Activated CD8-positive, alpha-beta memory T cell treated with anti-CD3 and anti-CD28 coated beads for 1 hour (primary cell): ENCODE data around the gene RDH16.

Experiments used
- DNase-seq, 2 donors: peaks; one replicate each; pipeline ENCODE4 v3.0.0-alpha.2; 2020; ENCODE audit warnings: low read depth in 1 of 2; ENCODE audit errors: extremely low read depth in 1 of 2

RDH16 gene, protein sequence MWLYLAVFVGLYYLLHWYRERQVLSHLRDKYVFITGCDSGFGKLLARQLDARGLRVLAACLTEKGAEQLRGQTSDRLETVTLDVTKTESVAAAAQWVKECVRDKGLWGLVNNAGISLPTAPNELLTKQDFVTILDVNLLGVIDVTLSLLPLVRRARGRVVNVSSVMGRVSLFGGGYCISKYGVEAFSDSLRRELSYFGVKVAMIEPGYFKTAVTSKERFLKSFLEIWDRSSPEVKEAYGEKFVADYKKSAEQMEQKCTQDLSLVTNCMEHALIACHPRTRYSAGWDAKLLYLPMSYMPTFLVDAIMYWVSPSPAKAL

GRCh38 chr12:56957229-56958052 lies at the start of gene RDH16:
TSS of gene RDH16 (minus strand) at chr12:56957608. CDS start at chr12:56957462, 146 bp downstream.
- no peak for DNase-seq

DNA sequence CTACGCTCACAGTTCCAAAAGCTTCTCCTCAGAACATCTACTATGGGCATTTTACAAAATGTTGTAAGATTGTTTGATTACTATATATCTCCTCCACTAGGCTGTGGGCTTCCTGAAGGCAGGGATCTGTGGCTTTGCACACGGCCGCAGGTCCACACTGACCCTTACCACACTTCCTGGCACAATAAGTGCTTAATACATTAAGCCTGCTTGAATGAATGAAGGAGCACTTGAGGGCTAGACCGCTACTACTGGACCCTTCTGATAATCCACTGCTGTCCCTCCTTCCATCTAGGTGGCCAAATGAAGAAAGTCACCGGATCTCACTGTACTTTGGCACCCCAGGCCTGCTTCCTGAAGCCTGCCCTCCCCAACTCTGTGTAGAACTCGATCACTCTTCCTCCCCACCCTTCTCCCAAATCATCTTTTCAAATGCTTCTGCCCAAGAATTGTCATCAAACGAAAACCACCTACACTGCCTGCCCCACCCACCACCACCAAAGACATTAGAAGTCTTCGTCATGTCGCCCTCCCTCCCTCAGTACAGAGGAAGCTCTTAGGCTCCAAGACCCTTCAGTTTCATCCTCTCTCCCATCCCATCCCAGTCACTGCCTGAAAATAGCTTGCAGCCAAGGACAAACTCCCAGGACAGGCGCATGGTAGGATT lies 49.5 kb upstream of the RDH16 start:
- no peak for DNase-seq

DNA sequence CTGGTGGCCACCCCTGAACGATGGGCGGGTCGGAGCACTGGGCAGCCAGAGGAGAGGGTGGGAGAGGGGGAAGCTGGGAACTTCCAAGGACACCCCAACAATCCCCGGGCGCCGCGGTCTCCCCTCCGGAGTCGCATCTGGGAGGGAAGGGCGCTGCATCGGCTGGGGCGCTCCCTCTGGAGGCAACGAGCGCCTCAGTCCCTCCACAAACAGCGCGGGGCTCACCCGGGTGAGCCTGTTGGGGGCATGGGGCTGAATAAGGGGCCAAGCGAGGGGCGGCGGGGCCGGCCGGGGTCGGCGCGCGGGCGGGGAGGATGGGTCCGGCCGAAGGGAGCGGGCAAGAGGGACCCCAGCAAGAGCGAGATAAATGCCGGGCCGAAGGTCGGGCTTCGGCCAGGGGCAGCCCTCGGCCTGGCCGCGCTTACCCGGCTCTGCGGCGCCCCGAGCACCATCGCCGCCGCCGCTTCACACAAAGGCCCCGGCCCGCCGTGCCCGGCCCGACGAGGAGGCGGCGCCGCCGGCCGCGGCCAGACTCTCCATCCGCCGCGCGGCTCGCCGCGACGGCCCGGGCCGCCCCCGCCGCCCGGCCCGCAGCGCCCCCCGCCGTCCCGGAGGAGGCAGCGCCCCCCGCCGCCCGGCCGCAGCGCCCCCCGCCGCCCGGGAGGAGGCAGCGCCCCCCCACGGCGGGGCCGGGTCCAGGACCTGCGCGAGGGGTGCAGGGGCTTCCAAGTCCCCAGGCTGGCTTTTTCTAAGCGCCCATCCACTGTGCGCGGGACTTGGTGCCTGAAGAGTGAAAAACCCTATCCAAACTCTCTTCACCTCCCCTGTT lies 48.8 kb upstream of the RDH16 start, which contains the start of gene ZBTB39:
TSS of gene ZBTB39 (minus strand) at position 567 of the 829 bp plus-strand sequence. CDS start 1,629 bp downstream, outside the sequence.
- peak in 1 of 2 donors; percentile 57 for DNase-seq

- no peak for DNase-seq
These were observed 47.2 kb upstream of the RDH16 start for GRCh38 chr12:57004651-57005050.

- no peak for DNase-seq
These were observed 46.0 kb upstream of the RDH16 start for GRCh38 chr12:57003395-57003794.

DNA sequence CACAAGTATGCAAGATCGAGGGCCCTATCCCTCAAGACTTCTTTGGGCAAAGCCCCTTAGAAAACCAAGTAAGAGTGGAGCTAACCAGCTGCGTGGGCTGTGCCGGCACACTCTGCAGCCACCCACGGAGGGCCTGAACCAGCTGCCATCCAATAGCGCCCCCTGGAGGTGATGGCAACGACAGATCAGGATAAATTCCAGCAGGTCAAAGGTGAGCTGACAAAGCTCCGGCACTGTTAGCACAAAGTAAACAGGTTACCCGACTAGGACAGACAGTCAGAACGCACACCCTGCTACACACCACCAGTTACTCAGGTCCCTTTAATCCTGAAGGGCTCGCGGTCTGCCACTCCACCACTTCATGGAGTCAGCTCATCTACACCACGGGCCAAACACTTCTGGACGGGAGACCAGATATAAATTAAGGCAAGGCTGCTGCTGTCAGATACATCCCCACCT lies 44.1 kb upstream of the RDH16 start:
- peak; percentile 40 to 56 for DNase-seq

GRCh38 chr12:57000393-57000792 lies 43.0 kb upstream of the RDH16 start:
- no peak for DNase-seq

GRCh38 chr12:56999456-56999855 lies 42.0 kb upstream of the RDH16 start:
- DNase-seq, result no peak

- DNase-seq, result no peak
These were observed 41.6 kb upstream of the RDH16 start for GRCh38 chr12:56998981-56999380.

- no peak for DNase-seq
These were observed 40.9 kb upstream of the RDH16 start for GRCh38 chr12:56998316-56998715.

DNA sequence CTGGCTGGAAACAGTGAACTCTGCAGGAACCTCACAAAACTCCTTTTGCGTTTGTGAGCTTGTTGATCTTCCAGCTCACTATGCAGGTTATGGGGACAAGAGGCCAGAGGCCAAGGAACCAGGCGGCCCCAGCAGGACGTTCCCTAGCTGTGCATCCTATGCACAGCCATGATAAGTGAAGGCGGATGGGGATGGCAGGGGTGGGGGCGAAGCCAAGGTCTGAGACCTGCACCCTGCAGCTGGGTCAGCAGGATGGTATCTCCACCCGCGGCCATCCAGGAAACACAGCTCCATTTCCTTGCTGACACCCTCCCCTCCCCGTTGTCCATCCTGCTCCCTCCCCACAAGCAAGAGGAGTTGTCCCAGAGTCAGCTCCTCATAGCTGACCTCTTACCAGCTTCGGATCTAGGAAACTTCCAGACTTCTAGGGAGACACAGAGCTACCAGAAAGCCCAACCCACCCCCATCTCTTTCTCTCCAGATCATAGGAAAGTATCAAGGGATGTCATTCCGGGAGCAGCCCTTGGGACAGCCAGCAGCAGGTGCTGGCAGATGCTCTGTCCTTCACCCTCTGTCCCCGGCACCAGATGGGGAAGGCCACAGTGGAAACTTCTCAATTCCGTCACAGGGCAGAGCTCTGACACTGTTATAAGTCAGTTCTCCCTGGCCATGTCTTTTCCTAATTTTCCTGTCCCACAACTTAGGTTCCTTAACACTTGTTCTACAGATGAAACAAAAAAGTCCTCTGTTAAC lies 39.6 kb upstream of the RDH16 start:
- DNase-seq, result no peak

- no peak for DNase-seq
These were observed 38.6 kb upstream of the RDH16 start for GRCh38 chr12:56995930-56996496.

GRCh38 chr12:56995201-56995929 lies 38.0 kb upstream of the RDH16 start:
- DNase-seq, result no peak

DNA sequence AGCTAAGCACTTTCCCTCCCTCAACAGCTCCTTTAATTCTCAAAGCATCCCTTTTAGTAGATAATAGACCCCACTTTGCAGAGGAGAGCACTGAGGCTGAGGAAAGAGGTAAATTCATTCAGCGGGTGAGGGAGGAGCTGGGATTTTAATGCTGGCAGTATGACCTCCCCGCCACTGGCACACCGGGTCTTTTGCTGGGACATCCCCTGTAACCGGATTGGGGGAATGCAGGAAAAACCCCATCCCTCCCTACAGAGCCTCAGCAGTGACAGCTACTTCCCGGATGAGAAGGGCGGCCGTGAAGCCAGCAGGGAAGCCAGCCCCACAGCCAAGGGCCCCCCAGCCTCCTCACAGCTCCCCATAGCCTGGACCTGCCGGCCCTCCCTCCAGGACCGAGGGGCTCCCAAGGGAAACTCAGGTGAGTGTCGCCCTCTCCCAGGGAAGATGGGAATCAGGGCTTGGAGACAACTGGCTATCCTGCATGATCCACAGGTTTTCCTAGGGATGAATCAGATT lies 36.9 kb upstream of the RDH16 start:
- DNase-seq, result no peak

GRCh38 chr12:56993346-56993745 lies 35.9 kb upstream of the RDH16 start:
- DNase-seq, result no peak

DNA sequence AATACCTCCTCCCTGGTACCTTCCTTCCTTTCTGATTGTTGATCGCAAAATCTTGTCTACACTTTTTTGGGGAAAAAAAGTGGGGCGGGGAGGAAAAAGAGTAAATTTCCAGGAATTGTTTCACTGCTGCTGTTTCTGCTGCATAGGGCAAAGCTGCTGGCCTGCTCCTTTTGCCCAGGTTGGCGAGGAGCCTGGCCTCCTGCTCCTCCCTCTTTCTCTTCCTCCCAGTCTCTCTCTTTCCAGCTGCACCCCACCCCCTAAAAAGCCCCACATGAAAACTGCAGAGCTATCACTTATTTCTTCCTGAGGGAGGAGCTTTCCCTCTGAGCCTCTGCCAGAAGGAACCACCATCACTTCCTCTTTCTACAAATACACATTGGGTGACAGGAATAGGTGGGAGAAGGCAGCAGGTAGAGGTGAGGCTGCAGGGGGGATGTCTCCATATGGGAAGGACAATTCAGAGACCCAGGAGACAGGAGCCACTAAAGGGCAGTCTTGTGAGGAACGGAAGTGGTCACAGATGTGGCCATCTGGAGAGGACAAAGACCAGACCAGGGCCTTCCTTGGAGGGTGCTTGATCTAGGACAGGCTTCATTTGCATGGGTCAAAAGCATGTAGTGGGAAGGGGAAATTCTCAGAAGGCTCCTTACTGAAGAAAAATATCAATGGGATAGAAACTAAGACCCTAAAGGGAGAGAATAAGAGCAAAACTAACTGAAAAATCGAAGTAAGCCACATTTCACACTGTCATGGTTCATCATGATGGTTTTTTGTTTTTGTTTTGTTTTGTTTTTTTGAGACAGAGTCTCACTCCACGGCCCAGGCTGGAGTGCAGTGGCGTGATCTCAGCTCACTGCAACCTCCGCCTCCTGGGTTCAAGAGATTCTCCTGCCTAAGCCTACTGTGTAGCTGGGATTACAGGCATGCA lies 34.2 kb upstream of the RDH16 start:
- DNase-seq, result no peak

DNA sequence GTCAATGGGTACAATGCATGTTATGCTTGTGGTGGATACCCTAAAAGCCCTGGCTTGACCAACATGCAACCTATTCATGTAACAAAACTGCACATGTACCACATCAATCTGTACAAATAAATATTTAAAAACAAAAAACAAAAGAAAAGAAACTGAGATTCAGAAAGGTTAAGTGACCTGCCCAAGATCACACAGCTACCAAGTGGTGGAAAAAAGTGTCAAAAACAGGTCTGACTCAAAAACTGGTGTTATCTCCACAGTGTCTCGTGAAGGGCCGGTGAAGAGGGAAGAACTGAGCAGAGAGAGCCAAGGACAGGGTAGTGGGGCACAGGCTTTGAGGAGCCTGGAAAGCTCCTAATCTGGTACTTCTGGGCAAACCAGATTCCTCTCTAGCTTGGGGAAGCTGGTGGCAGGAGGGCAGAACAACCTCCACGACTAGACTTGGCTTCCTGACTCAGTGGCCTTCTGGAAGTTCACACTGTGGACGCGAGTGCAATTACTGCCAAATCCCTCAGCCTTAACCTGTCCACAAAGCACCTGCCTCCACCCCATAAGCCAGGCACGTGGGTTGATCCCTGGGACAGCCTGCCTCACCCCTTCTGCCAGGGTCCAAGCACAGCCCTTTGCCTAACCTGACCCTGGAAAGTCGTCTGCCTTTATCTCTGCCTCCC lies 33.4 kb upstream of the RDH16 start:
- DNase-seq, result no peak
